NOMO-1 treated with DMSO at 0.1 percent for 48 hours (cell line): ENCODE data around the gene TNRC18.
A peak's percentile ranks its signal among the peaks of the same experiment; 100 is the strongest.
"Not testable (repeated sequence)": the region's sequence is repeated elsewhere in the genome, so short reads cannot be mapped to it uniquely, and the experiment has no call there.

Source experiments
- DNase-seq: peaks from one replicate; lab custom pipeline; 2025; ENCODE audit not compliant: unreplicated experiment; lab: John Stamatoyannopoulos, UW

The TNRC18 gene

DNA sequence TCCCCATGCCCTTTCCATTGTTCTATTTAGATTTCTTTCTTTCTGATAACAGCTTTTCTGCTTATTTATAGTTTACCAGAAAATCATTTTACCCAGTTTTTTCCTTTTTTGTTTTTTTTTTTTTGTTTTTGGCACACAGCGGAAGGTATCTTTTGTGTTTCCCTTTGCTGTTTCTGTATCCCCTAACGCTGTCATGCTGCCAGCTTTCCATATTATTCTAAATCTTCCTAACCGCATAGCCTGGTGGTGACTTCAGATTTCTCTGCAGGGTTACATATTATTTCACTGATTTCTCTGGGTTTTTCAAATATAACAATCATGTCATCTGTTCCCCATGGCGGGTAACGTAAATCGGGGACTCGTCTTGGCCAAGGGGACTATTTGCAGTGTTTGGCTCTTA lies 144.9 kb downstream of the TNRC18 start:
- no peak for DNase-seq

GRCh38 chr7:5276611-5277010 lies 147.0 kb downstream of the TNRC18 start:
- no peak for DNase-seq

DNA sequence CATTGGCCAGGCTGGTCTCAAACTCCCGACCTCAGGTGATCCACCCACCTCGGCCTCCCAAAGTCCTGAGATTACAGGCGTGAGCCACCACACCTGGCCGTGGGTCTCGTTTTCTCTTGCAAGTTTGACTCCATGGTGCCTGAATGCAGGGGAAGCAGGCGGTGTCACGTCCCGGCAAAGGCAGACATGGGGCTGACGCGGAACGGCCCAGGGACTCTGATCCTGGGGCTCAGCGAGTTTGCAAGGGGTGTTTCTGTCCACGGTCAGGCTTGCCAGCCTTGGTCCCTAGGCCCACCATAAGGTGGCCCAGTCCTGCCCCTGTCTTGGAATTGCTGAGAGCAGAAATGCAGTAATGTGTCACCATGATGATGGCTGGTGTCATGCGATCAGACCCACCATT lies 147.5 kb downstream of the TNRC18 start:
- DNase-seq, result not testable (repeated sequence)

GRCh38 chr7:5275510-5275909 lies 148.1 kb downstream of the TNRC18 start:
- DNase-seq, result not testable (repeated sequence)

GRCh38 chr7:5274985-5275431 lies 148.6 kb downstream of the TNRC18 start:
- not testable (repeated sequence) for DNase-seq

DNA sequence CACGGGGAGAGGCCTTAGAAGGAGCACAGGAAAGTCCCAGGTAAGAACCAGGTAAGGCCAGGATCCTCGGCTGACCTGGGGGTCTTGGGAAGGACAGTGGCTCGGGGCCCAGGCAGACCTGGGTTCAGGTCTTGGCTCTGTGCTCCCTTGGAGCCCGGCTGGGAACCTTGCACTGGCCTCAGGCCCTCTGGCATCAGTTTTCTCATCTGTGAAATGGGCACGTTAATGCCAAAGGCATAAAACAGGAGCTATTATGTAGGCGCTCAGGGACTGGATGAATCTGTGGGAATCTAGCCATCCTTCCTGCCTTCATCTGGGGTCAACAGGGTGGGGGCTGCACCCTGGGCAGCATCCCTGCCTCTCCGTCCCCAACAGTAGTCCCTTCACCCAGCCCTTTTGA lies 149.2 kb downstream of the TNRC18 start:
- no peak for DNase-seq

DNA sequence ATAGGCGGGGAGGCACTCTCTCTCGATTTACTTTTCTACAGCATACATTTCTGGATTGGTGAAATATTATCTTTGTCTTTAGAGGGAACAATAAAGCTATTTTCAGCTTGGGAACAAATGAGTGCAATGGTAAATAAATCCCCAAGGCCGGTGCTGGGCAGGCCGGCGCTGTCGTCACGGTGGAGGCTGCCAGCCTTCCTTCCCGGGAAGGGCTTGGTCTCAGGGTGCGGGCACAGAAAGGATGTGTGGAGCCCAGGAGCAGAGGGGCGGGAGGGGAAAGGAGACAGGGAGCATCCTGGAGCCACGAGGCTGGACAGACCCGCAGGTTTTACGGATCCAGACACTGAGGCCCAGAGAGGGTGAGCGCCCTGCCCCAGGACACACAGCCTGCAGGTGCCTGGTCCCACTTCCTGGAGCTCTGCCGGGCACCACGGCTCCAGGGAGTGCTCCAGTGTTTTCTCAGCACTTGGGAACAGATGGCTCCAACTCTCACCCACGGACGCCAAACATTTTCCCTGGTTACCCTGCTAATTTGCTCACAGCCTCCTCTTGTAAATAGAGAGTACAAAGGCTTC lies 149.7 kb downstream of the TNRC18 start:
- DNase-seq, result not testable (repeated sequence)

DNA sequence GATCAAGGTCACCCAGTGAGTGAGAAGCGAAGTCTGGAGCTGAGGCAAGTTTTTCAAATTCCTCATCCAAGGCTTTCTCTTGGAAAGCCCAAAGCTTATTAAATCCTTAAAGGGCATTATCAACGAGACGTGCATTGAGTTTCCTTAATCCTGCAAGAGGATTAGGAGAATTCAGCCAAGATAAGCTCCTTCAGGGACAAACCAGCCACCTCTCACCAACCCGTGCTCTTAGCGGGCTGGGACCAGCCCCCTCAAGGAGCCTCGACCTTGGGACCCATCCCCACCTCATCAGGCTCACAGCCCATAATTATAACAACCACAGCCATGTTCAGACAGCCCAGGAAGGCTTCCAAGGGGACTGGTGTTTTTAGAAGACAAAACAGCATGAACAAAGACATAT lies 152.8 kb downstream of the TNRC18 start:
- DNase-seq, result no peak

GRCh38 chr7:5269992-5270657 lies 153.5 kb downstream of the TNRC18 start:
- not testable (repeated sequence) for DNase-seq

- DNase-seq, result peak; percentile 14
Observed at GRCh38 chr7:5267829-5268228, 155.8 kb downstream of the TNRC18 start.

- no peak for DNase-seq
Observed at GRCh38 chr7:5266191-5267028, 157.2 kb downstream of the TNRC18 start.

DNA sequence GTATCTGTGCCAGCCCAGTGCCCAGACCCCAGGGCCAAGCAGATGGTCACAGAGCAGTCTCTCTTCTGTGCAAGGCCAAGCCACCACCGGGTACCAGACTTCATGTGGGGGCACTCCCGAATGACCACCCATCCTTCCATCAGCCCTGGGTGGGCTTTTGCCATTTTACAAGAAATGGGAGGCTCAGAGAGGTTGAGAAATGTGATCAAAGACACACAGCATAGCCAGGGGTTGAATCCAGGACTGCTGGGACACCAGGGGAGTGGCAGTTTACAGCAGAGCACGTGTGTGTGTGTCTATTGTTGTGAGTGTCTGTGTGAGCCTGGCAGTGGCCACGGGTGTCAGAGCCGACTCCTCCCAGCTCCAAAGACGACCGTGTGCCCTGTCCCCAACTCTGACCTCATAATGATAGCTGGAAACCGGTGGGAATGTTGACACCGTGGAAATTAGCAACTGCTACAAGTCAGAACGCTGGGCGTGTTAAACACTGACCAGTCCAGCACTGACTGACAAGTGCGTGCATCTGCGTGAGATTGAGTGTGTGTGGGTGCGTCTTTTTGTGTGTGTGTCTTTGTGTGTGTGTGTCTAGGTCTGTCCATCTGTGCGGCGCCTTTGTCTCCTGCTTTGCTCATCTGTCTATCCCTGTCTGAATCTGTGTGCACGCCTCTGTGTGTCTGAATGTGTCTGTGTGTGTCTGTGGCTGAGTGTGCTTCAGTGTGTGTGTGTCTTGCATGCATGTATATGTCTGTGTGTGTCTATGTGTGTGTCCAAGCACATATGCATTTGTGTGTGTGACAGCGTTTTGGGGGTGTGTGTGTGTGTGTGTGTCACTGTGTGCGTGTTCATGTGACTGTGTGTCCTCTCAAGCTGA lies 158.1 kb downstream of the TNRC18 start:
- no peak for DNase-seq

DNA sequence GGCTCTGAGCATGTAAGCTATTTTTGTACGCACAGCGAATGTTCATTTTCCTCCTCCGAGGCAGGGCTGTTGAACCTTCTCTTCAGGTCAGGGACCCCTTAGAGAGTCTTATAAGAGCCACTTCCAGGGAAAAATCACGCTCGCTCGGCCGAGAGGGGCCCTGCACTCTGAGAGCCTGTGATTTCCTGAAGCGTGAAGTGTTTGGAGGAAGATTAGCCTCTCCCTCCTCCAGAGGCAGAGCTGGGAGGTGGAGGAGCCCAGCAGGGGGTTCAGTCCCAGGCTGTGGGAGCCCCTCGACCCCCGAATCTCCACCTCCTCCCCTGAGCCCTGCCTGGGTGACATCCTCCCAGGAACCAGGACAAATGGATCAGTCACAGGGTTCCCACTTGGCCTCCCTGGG lies 160.6 kb downstream of the TNRC18 start:
- not testable (repeated sequence) for DNase-seq

DNA sequence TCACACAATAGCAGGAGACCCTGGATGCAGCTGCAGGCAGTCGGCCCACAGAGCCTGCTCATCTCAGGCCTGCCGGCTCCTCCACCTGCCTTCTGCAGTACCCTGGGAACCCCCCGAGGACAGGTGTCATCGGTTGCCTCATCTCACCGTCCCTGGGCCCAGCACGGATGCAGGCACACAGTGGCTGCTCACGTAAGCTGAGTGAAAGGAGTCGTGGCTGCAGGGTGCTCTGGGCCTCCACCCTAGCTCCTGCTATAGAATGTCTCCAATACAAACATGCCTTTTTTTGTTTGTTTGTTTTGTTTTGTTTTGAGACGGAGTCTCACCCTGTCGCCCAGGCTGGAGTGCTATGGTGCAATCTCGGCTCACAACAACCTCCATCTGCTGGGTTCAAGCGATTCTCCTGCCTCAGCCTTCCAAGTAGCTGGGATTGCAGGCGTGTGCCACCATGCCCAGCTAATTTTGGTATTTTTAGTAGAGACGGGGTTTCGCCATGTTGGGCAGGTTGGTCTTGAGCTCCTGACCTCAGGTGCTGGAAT lies 163.0 kb downstream of the TNRC18 start:
- not testable (repeated sequence) for DNase-seq
